ENCODE data around the gene TMBIM6. TPM values are rescaled to one million over a fixed set of nuclear protein-coding genes. Genes with fewer than 3 reads are reported as not detected.

Gene TMBIM6
- polyA plus RNA-seq, 2 of the 4 experiments (the other 2 are of a cell fraction): 331 to 1,255 TPM

GRCh38 chr12:49806877-49807276, 65.5 kb downstream of the TMBIM6 start:
- POLR2A ChIA-PET: no interaction called here
- Histone ChIP-seq H3K9me3 (no peaks in the 10 kb centered on the region), H3K4me1 (no peaks in the 10 kb centered on the region), H3K27ac (no peak overlapping the region), H3K4me2 (no peak overlapping the region), H3K4me3 (no peak overlapping the region)
- DNase-seq (ENCODE audit: low read depth in 1 of 2, low spot score in 1 of 2): no peak
- no peak for ATAC-seq
- TF ChIP-seq, protein P1, sequence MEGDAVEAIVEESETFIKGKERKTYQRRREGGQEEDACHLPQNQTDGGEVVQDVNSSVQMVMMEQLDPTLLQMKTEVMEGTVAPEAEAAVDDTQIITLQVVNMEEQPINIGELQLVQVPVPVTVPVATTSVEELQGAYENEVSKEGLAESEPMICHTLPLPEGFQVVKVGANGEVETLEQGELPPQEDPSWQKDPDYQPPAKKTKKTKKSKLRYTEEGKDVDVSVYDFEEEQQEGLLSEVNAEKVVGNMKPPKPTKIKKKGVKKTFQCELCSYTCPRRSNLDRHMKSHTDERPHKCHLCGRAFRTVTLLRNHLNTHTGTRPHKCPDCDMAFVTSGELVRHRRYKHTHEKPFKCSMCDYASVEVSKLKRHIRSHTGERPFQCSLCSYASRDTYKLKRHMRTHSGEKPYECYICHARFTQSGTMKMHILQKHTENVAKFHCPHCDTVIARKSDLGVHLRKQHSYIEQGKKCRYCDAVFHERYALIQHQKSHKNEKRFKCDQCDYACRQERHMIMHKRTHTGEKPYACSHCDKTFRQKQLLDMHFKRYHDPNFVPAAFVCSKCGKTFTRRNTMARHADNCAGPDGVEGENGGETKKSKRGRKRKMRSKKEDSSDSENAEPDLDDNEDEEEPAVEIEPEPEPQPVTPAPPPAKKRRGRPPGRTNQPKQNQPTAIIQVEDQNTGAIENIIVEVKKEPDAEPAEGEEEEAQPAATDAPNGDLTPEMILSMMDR (IDR thresholded peaks at IDR 0.05): no peak
- no peak for TF ChIP-seq ZFP36 (IDR thresholded peaks at IDR 0.05; ENCODE audit: borderline replicate concordance, partially characterized antibody)
- no peak for TF ChIP-seq SREBF2 (IDR thresholded peaks at IDR 0.05)
- TF ChIP-seq FOSB (CRISPR knock-in tag; IDR thresholded peaks at IDR 0.05): no peak
- no peak for TF ChIP-seq ZSCAN20 (CRISPR knock-in tag; IDR thresholded peaks at IDR 0.05)
- TF ChIP-seq NPAS2 (CRISPR knock-in tag; IDR thresholded peaks at IDR 0.05; ENCODE audit: borderline replicate concordance): no peak
- no peak for TF ChIP-seq JUN (IDR thresholded peaks at IDR 0.05)
- TF ChIP-seq TP53 (CRISPR knock-in tag; IDR thresholded peaks at IDR 0.05): no peak
- TF ChIP-seq MAZ (IDR thresholded peaks at IDR 0.05; ENCODE audit: borderline replicate concordance, low read depth, low read length): no peak
- no peak for TF ChIP-seq SMC3 (IDR thresholded peaks at IDR 0.05)
- no peak for TF ChIP-seq FOXS1 (CRISPR knock-in tag; IDR thresholded peaks at IDR 0.05)
- TF ChIP-seq CEBPB (IDR thresholded peaks at IDR 0.05): no peak
- no peak for TF ChIP-seq CBX2 (IDR thresholded peaks at IDR 0.05; ENCODE audit: borderline replicate concordance, low read depth)
- no peak for TF ChIP-seq ESRRA (IDR thresholded peaks at IDR 0.05; ENCODE audit: borderline replicate concordance, low read length)
- TF ChIP-seq, protein P2, sequence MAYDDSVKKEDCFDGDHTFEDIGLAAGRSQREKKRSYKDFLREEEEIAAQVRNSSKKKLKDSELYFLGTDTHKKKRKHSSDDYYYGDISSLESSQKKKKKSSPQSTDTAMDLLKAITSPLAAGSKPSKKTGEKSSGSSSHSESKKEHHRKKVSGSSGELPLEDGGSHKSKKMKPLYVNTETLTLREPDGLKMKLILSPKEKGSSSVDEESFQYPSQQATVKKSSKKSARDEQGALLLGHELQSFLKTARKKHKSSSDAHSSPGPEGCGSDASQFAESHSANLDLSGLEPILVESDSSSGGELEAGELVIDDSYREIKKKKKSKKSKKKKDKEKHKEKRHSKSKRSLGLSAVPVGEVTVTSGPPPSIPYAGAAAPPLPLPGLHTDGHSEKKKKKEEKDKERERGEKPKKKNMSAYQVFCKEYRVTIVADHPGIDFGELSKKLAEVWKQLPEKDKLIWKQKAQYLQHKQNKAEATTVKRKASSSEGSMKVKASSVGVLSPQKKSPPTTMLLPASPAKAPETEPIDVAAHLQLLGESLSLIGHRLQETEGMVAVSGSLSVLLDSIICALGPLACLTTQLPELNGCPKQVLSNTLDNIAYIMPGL (CRISPR knock-in tag; IDR thresholded peaks at IDR 0.05; ENCODE audit: borderline replicate concordance): no peak
- CTCF ChIA-PET: interaction anchor here (1.5 kb wide), 1 partner anchor 29 kb away, joined by 5 read pairs; no protein-coding TSS in a partner anchor
- no peak for FAIRE-seq
- WGBS (ENCODE audit: missing lambda C conversion rate): 83% methylated on average over 7 of the region's 7 CpGs

DNA sequence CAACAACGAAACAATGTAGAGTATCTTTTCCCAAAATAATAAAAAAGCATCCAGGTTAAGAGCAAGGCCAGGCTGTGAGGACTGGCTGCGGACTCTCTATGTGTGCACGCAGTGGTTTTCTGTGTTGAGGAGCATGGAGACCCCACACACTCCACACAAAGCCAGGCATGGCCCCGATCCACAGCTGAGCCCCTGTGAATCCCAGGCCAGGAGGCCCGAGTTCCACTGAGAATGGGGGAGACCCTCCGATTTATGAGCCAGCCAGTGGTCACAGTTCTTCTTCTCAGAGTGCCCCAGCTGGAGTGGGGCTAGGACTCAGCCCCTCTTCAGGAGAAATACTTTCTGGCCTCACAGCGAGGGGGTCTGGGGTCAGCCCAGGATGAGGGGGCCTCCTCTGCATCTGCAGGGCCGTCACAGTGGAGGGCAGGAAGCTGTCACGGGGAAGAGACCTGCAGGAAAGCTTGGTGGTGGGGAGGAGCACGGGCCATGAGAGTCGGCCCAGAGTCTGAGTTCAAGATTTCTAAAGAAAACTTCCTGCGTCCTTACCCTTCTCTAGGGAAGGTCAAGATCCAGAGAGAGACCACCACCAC, 66.7 kb downstream of the TMBIM6 start:
- 87% methylated on average over 11 of the region's 12 CpGs for WGBS (ENCODE audit: missing lambda C conversion rate)
- Histone ChIP-seq H3K4me3 (no peak overlapping the region), H3K4me2 (no peak overlapping the region), H3K9me3 (no peaks in the 10 kb centered on the region), H3K27ac (no peak overlapping the region), H3K4me1 (no peaks in the 10 kb centered on the region)
- ChIA-PET CTCF (interaction anchor here (1.3 to 1.9 kb wide), 4 partner anchors 29 to 248 kb away, joined by 3 to 9 read pairs (median 4); no protein-coding TSS in a partner anchor), POLR2A (no interaction called here)
- TF ChIP-seq SREBF2 (IDR thresholded peaks at IDR 0.05) (no peak), RCOR1 (IDR thresholded peaks at IDR 0.05; ENCODE audit: low read depth, low read length) (no peak), SMC3 (IDR thresholded peaks at IDR 0.05) (no peak), HOXB5 (CRISPR knock-in tag; IDR thresholded peaks at IDR 0.05) (no peak), BHLHE40 (IDR thresholded peaks at IDR 0.05; ENCODE audit: low read depth, low read length) (no peak), E2F6 (IDR thresholded peaks at IDR 0.05; ENCODE audit: borderline replicate concordance, low read depth) (no peak), EHF (CRISPR knock-in tag; IDR thresholded peaks at IDR 0.05) (no peak), ZFP36 (IDR thresholded peaks at IDR 0.05; ENCODE audit: borderline replicate concordance, partially characterized antibody) (no peak), ZSCAN20 (CRISPR knock-in tag; IDR thresholded peaks at IDR 0.05) (no peak), TFCP2L1 (CRISPR knock-in tag; IDR thresholded peaks at IDR 0.05) (no peak)
- TF ChIP-seq, protein P3, sequence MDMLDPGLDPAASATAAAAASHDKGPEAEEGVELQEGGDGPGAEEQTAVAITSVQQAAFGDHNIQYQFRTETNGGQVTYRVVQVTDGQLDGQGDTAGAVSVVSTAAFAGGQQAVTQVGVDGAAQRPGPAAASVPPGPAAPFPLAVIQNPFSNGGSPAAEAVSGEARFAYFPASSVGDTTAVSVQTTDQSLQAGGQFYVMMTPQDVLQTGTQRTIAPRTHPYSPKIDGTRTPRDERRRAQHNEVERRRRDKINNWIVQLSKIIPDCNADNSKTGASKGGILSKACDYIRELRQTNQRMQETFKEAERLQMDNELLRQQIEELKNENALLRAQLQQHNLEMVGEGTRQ (IDR thresholded peaks at IDR 0.05): no peak
- ATAC-seq: no peak
- DNase-seq (ENCODE audit: low read depth in 1 of 2, low spot score in 1 of 2): no peak
- no peak for FAIRE-seq

Measured in A549 (cell line).